Ishikawa (cell line): ENCODE data around the gene GPR32.

Experiments used
- CEBPB ChIP-seq: IDR thresholded peaks from 2 replicates; pipeline ENCODE4 v1.6.1; 2012
- CREB1 ChIP-seq: IDR thresholded peaks from 2 replicates; pipeline ENCODE4 v1.6.1; 2012; ENCODE audit warnings: low read depth
- EGR1 ChIP-seq: IDR thresholded peaks from 2 replicates; pipeline ENCODE4 v1.6.1; 2012
- EP300 ChIP-seq: IDR thresholded peaks from 2 replicates; pipeline ENCODE4 v1.6.1; 2012; ENCODE audit warnings: borderline replicate concordance
- FOXM1 ChIP-seq: IDR thresholded peaks from 2 replicates; pipeline ENCODE4 v1.6.1; 2012; ENCODE audit warnings: low read depth, borderline replicate concordance
- MAX ChIP-seq: IDR thresholded peaks from 2 replicates; pipeline ENCODE4 v1.6.1; 2012
- NFIC ChIP-seq: IDR thresholded peaks from 2 replicates; pipeline ENCODE4 v1.6.1; 2012
- RAD21 ChIP-seq: IDR thresholded peaks from 2 replicates; pipeline ENCODE4 v1.6.1; 2012; ENCODE audit warnings: low read depth
- REST ChIP-seq: IDR thresholded peaks from 2 replicates; pipeline ENCODE4 v1.6.1; 2012; ENCODE audit warnings: low read depth, mild to moderate bottlenecking
- TAF1 ChIP-seq: IDR thresholded peaks from 2 replicates; pipeline ENCODE4 v1.6.1; 2012; ENCODE audit warnings: low read depth, mild to moderate bottlenecking
- TCF12 ChIP-seq: IDR thresholded peaks from 2 replicates; pipeline ENCODE4 v1.6.1; 2012; ENCODE audit warnings: low read depth
- TEAD4 ChIP-seq: IDR thresholded peaks from 2 replicates; pipeline ENCODE4 v1.6.1; 2012
- USF1 ChIP-seq: IDR thresholded peaks from 2 replicates; pipeline ENCODE4 v1.6.1; 2012
- YY1 ChIP-seq: IDR thresholded peaks from 2 replicates; pipeline ENCODE4 v1.6.1; 2012; ENCODE audit warnings: low read depth
- ZBTB7A ChIP-seq: IDR thresholded peaks from 2 replicates; pipeline ENCODE4 v1.6.1; 2012; ENCODE audit warnings: low read depth

Gene GPR32

DNA sequence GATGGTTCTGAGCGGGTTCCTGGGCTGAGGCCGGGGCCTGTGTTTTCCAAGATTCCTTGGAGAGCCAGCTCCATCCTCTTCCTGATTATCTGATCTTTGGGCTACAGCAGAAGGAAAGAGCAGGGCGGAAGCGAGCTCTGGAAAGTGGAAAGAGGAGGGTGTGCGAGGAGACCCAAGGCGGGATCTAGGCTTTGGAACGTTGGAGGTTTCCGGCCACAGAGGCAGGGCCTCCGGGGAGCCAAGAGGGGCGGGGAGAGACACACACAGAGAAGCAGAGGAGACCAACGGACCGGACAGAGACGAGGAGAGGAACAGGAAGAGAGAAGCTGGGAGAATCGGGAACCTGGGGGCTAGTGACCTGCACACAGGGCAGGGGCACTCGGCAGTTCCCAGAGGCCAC is 47.2 kb upstream of the GPR32 start, which contains the start of gene CLEC11A:
TSS of gene CLEC11A (plus strand) at position 296 of the 400 bp plus-strand sequence. CDS start 162 bp downstream, outside the sequence.
- no peak for TF ChIP-seq EP300
- no peak for TF ChIP-seq CREB1
- no peak for TF ChIP-seq MAX
- TF ChIP-seq TEAD4, result no peak
- no peak for TF ChIP-seq NFIC
- TF ChIP-seq REST, result no peak
- no peak for TF ChIP-seq FOXM1
- no peak for TF ChIP-seq EGR1
- no peak for TF ChIP-seq TAF1
- no peak for TF ChIP-seq CEBPB
- TF ChIP-seq ZBTB7A, result no peak
- no peak for TF ChIP-seq TCF12
- TF ChIP-seq RAD21, result no peak
- TF ChIP-seq USF1, result no peak
- no peak for TF ChIP-seq YY1

DNA sequence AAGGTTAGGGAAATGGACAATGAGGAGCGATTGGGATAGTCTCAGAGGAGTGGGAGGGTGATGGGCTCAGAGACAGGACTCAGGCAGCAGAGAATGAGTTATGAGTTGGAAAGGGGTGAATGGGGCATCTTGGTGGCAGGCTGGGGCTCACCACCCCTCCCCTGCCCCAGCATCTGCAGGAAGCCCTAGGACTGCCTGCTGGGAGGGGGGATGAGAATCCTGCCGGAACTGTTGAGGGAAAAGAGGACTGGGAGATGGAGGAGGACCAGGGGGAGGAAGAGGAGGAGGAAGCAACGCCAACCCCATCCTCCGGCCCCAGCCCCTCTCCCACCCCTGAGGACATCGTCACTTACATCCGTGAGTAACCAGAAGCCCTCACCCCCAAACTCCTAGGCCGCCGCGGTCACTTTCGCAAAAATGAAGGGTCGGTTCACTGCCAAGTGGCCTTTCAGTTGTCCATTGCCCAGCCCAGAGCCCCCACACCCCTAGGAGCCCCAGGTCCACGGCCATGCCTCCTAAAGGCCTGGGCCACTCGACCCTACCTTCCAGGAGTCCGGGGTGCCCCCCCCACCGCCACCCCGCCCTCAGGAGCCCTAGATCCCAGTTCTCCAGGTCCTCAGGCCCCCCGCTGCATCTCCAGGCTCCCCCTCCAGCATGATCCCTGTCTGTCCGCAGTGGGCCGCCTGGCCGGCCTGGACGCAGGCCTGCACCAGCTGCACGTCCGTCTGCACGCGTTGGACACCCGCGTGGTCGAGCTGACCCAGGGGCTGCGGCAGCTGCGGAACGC is 46.3 kb upstream of the GPR32 start:
- no peak for TF ChIP-seq ZBTB7A
- no peak for TF ChIP-seq NFIC
- TF ChIP-seq YY1, result no peak
- TF ChIP-seq TCF12, result no peak
- no peak for TF ChIP-seq EGR1
- TF ChIP-seq REST, result no peak
- TF ChIP-seq USF1, result no peak
- no peak for TF ChIP-seq FOXM1
- no peak for TF ChIP-seq RAD21
- TF ChIP-seq CEBPB, result no peak
- no peak for TF ChIP-seq MAX
- TF ChIP-seq CREB1, result no peak
- no peak for TF ChIP-seq EP300
- no peak for TF ChIP-seq TEAD4
- TF ChIP-seq TAF1, result no peak

DNA sequence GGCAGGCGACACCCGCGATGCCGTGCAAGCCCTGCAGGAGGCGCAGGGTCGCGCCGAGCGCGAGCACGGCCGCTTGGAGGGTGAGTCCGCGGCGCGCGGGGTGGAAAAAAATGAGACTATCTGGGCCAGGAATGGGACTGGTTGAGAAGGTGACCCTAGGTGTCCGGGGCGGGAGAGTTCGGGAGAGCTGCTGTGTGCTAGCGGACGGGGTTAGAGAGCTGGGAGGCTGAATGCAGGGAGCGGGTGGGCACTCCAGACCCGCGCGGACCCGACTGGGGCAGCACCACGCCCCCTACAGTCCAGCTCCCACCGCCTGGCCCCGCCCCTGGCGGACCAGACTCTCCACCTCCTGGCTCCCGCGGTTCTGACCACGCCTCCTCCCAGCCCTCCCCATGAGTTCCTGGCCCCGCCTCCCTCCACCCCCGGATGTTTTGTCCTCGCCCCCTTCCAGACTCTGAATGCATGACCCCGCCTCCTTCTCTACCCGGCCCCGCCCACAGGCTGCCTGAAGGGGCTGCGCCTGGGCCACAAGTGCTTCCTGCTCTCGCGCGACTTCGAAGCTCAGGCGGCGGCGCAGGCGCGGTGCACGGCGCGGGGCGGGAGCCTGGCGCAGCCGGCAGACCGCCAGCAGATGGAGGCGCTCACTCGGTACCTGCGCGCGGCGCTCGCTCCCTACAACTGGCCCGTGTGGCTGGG is 45.6 kb upstream of the GPR32 start:
- TF ChIP-seq TEAD4 (no peak), TAF1 (no peak), REST (no peak), MAX (peak; percentile 92), TCF12 (no peak), ZBTB7A (no peak), RAD21 (no peak; the same call in 1 of the 2 replicates), EGR1 (0 out of 2 replicates have a peak, but pooled peaks have one; percentile 11)
